Left lung (tissue), 10 donors: Measurements from ENCODE around the gene ILF3. TPM values are rescaled to one million over a fixed set of nuclear protein-coding genes. Genes with fewer than 3 reads are reported as not detected.
"Not testable (repeated sequence)": the region's sequence is repeated elsewhere in the genome, so short reads cannot be mapped to it uniquely, and the experiment has no call there.

Experiments
- ATAC-seq: fragments of 200-7000 bp; cut with Tn5 transposase; one replicate; pipeline ENCODE4 v1.9.1; 2020; ENCODE audit warnings: moderate library complexity
- DNase-seq, 4 donors: peaks; one replicate each; pipeline ENCODE4 v3.0.0-alpha.2; 2013 to 2020
- H3K27ac ChIP-seq, 2 donors: fragments of 200-600 bp; sonication (generic) in 1 of 2; one replicate each; pipeline versions ENCODE4 v1.5.0 to v1.8.0; 2020 to 2021
- H3K27me3 ChIP-seq, 2 donors: fragments of 200-600 bp; sonication (generic) in 1 of 2; one replicate each; pipeline versions ENCODE4 v1.5.0 to v1.8.0; 2020 to 2021
- H3K36me3 ChIP-seq, 2 donors: fragments of 200-600 bp; sonication (generic) in 1 of 2; one replicate each; pipeline versions ENCODE4 v1.5.0 to v1.8.0; 2020 to 2021
- H3K4me1 ChIP-seq, 2 donors: fragments of 200-600 bp; one replicate each; pipeline ENCODE4 v1.8.0; 2021
- H3K4me3 ChIP-seq, 2 donors: fragments of 200-600 bp; sonication (generic) in 1 of 2; one replicate each; pipeline versions ENCODE4 v1.5.0 to v1.8.0; 2020 to 2021; ENCODE audit warnings: mild to moderate bottlenecking in 1 of 2
- H3K9me3 ChIP-seq, 2 donors: fragments of 200-600 bp; sonication (generic) in 1 of 2; one replicate each; pipeline versions ENCODE4 v1.5.0 to v1.8.0; 2020 to 2021
- intact Hi-C, 2 donors: fragments of 100-400 bp; cut with DNase I; formaldehyde crosslinking; loops; one replicate each; pipeline versions ENCODE4 v1.11.2 to v1.14.2; 2022
- polyA plus RNA-seq, 6 donors: library from polyadenylated mRNA; unstranded; fragments of 120-200 nt; gene quantifications; one replicate each; pipeline ENCODE4 v1.2.1, GENCODE V29; 2013; ENCODE audit not compliant: insufficient read length in 6 of 6
- total RNA-seq, 2 donors: library from RNA; stranded (reverse); fragmentation: NEBNext Ultra II Directional; extraction: Animal tissue kit (Norgen Biotek cat#: 25700); gene quantifications; one replicate each; pipeline ENCODE4 v1.2.1, GENCODE V29; 2021
- TF ChIP-seq, protein P1 (sequence below), 2 donors: fragments of 200-600 bp; sonication (generic) in 1 of 2; IDR thresholded peaks; one replicate each; pipeline versions ENCODE4 v1.5.0 to v1.8.0; 2021; ENCODE audit warnings: antibody characterized with exemption in 2 of 2
- donor health status: DM: no; HTN: yes; CAD: no.
- donor health status: DM: no; HTN: no; CAD: no.

ILF3 gene
- total and polyA plus RNA-seq, 8 donors, result 161 to 357 (median 298) TPM

DNA sequence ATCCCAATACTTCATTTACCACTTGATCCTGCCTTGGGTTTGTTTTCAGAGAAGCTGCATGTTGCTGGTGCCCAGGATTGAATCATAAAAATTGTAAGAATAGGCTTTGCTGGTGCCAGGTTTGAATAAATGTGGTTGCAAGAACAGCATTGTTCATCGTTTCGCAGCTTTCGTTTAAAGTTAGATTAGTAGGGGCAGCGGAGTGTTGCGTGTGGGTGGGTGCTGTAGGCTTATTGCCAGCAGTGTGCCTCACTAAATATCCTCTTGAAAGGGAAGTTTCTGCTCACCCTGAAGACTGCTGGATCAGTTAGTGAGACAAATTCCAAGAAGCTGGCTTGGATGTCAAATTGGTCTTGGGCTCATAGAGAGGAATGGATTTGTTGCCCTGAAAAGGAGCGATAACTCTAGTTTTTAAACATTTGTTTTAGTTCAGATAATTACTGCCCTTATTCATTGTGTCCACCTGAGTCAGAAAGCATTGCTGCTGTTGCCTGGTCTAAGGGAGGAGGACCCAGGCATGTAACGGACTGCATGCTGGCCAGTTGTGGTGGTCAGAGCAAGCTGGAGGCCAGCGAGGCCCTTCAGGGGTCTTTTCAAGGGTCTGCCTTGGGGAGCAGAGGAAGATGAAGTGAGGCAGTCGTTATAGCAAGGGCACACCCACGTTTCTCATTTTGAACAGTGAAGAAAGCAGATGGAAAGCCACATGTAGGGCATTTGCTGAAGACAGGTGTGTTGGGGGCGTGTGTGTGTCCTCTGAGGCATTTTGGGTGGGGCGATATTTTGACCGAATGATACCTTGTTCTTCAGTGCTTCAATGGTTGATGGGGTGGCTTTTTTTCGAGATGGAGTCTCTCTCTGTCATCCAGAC, 8.5 kb downstream of the ILF3 start:
- DNase-seq (peak in 1 of 4 donors; percentile 0), ATAC-seq (no peak)
- TF ChIP-seq, protein P1, sequence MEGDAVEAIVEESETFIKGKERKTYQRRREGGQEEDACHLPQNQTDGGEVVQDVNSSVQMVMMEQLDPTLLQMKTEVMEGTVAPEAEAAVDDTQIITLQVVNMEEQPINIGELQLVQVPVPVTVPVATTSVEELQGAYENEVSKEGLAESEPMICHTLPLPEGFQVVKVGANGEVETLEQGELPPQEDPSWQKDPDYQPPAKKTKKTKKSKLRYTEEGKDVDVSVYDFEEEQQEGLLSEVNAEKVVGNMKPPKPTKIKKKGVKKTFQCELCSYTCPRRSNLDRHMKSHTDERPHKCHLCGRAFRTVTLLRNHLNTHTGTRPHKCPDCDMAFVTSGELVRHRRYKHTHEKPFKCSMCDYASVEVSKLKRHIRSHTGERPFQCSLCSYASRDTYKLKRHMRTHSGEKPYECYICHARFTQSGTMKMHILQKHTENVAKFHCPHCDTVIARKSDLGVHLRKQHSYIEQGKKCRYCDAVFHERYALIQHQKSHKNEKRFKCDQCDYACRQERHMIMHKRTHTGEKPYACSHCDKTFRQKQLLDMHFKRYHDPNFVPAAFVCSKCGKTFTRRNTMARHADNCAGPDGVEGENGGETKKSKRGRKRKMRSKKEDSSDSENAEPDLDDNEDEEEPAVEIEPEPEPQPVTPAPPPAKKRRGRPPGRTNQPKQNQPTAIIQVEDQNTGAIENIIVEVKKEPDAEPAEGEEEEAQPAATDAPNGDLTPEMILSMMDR (IDR thresholded peaks at IDR 0.05), result no peak
- peaks cover 0 to 32% of the 10 kb centered on the region in 2 donors for H3K36me3 ChIP-seq
- intact Hi-C loops, result no loop called here
- H3K4me3 ChIP-seq, result no peak overlapping the region
- H3K9me3 ChIP-seq, result no peaks in the 10 kb centered on the region
- no peaks in the 10 kb centered on the region for H3K27me3 ChIP-seq
- H3K27ac ChIP-seq, result no peak overlapping the region
- peaks cover 16 to 75% of the 10 kb centered on the region in 2 donors for H3K4me1 ChIP-seq

DNA sequence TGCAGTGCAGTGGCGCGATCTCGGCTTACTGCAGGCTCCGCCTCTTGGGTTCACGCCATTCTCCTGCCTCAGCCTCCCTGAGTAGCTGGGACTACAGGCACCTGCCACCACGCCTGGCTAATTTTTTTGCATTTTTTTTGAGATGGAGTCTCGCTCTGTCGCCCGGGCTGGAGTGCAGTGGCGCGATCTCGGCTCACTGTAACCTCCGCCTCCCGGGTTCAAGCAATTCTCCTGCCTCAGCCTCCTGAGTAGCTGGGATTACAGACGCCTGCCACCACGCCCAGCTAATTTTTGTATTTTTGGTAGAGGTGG, 9.1 kb downstream of the ILF3 start:
- Histone ChIP-seq H3K36me3 (peaks cover 0 to 29% of the 10 kb centered on the region in 2 donors), H3K4me1 (peaks cover 16 to 75% of the 10 kb centered on the region in 2 donors)
- H3K27me3 ChIP-seq, H3K9me3 ChIP-seq, H3K4me3 ChIP-seq, H3K27ac ChIP-seq, intact Hi-C loops, ATAC-seq: not testable (repeated sequence)
- peak in 1 of 4 donors; percentile 37 for DNase-seq

DNA sequence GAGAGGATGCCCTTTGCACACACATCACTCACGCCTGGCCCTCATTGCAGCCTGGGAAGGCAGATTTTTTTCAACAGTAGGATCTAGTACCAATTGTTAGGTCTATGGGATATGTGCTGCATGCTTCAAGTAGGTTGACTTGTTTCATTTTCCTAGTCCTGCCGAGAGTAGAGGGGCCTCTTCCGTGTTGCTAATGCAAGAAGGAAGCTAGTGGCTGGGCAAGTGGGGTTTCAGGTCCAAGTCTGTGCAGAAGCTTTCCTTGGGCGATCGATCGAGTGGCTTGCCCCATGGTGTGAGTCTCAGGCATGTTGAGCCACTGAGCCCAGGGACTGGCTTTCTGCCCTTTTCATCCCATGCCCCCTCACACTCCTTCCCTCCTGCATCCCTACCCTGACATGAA, 13.7 kb downstream of the ILF3 start:
- intact Hi-C loops, result no loop called here

DNA sequence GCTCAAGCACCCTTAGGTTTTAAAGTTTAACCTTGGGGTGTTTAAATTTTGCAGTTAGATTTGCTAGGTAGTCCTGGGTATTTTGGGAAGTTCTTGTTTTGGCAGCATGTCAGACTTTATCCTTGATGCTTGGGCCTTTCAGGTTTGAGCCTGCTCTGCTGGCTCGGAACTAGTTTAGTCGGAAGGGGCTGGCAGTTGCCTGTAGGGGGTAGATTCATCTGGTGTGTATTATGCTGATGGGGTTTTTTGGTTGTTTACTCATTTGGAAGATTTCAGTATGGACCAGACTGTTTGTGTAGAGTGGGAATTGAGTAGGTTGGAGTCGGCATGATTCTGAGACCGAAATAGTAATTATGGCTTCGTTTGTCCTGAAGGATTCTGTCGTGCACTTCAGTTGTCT, 15.1 kb downstream of the ILF3 start:
- ATAC-seq (no peak), DNase-seq (peak in 1 of 4 donors; percentile 3)
- no peaks in the 10 kb centered on the region for H3K27me3 ChIP-seq
- peaks cover 0 to 61% of the 10 kb centered on the region in 2 donors for H3K4me1 ChIP-seq
- H3K9me3 ChIP-seq, result no peaks in the 10 kb centered on the region
- H3K4me3 ChIP-seq, result no peak overlapping the region
- H3K27ac ChIP-seq, result no peak overlapping the region
- peaks cover 0 to 49% of the 10 kb centered on the region in 2 donors for H3K36me3 ChIP-seq
- intact Hi-C loops, result no loop called here
- TF ChIP-seq, protein P1 (IDR thresholded peaks at IDR 0.05), result no peak

More for the DNA sequence above, 13.7 kb downstream of the ILF3 start:
- no peaks in the 10 kb centered on the region for H3K27me3 ChIP-seq
- no peaks in the 10 kb centered on the region for H3K9me3 ChIP-seq
- ATAC-seq, result no peak
- peak in 1 of 4 donors; percentile 6 for DNase-seq
- peaks cover 0 to 36% of the 10 kb centered on the region in 2 donors for H3K36me3 ChIP-seq
- H3K27ac ChIP-seq, result no peak overlapping the region
- TF ChIP-seq, protein P1 (IDR thresholded peaks at IDR 0.05), result no peak
- no peak overlapping the region for H3K4me3 ChIP-seq
- H3K4me1 ChIP-seq, result peaks cover 0 to 72% of the 10 kb centered on the region in 2 donors

DNA sequence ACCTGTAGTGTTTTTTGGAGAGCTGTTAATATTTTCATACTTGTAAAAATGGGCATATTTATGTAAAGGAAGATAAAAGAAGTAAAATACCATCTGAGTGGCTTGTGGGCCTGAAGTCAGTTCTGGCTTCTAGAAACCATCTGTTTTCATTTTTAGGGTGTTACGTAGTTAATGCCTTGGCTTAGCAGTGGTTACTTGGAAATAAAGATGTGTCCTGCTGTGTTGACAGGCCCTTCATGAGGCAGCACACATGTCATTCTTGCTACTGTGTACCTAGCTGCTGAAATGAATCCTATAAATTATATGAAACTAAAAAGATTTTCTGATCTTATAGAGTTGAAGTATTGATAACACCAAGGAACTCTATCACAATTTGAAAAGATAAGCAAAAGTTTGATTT, 16.0 kb downstream of the ILF3 start:
- H3K36me3 ChIP-seq, result peaks cover 0 to 59% of the 10 kb centered on the region in 2 donors
- no peaks in the 10 kb centered on the region for H3K27me3 ChIP-seq
- TF ChIP-seq, protein P1 (IDR thresholded peaks at IDR 0.05), result no peak
- intact Hi-C loops, result no loop called here
- H3K4me3 ChIP-seq, result no peak overlapping the region
- no peak for ATAC-seq
- no peak for DNase-seq
- H3K9me3 ChIP-seq, result no peaks in the 10 kb centered on the region
- H3K27ac ChIP-seq, result no peak overlapping the region
- peaks cover 0 to 60% of the 10 kb centered on the region in 2 donors for H3K4me1 ChIP-seq
